HepG2 (cell line): ENCODE data around the gene ASGR1. TPM values are rescaled to one million over a fixed set of nuclear protein-coding genes. Genes with fewer than 3 reads are reported as not detected.

ENCODE experiments used
- ATF7 ChIP-seq, 2 experiments: fragments of 450-650 bp in 1 of 2; sonication (generic) in 1 of 2; formaldehyde crosslinking in 1 of 2; IDR thresholded peaks; 2 replicates each; pipeline versions ENCODE4 v1.4.0 to v1.6.1; 2016 to 2020; ENCODE audit warnings: antibody characterized with exemption in 1 of 2, mild to moderate bottlenecking in 1 of 2, missing genetic modification reagents in 1 of 2
- CCAR2 ChIP-seq: fragments of 200-400 bp; formaldehyde crosslinking; optimal IDR thresholded peaks from 2 replicates; pipeline ENCODE3; 2018; ENCODE audit warnings: low read depth, mild to moderate bottlenecking, low read length, moderate library complexity
- IKZF1 ChIP-seq: fragments of 450-650 bp; IDR thresholded peaks from 2 replicates; pipeline ENCODE4 v1.7.1; 2016
- KLF13 ChIP-seq: sonication (generic); formaldehyde crosslinking; IDR thresholded peaks from 2 replicates; pipeline ENCODE4 v1.4.0; 2020; ENCODE audit warnings: mild to moderate bottlenecking, missing genetic modification reagents
- PAWR ChIP-seq: sonication (generic); formaldehyde crosslinking; IDR thresholded peaks from 2 replicates; pipeline ENCODE4 v1.4.0; 2020; ENCODE audit warnings: missing genetic modification reagents, mild to moderate bottlenecking, borderline replicate concordance
- PTBP1 ChIP-seq: fragments of 200-400 bp; formaldehyde crosslinking; IDR thresholded peaks from 2 replicates; pipeline ENCODE4 v1.6.1; 2018; ENCODE audit warnings: low read length, low read depth; ENCODE audit not compliant: poor library complexity, severe bottlenecking
- SETDB1 ChIP-seq: sonication (generic); formaldehyde crosslinking; IDR thresholded peaks from 2 replicates; pipeline ENCODE4 v1.5.1; 2020; ENCODE audit warnings: missing genetic modification reagents, mild to moderate bottlenecking, borderline replicate concordance
- ZFP90 ChIP-seq: sonication (generic); formaldehyde crosslinking; IDR thresholded peaks from 2 replicates; pipeline ENCODE4 v1.8.0; 2022; ENCODE audit warnings: missing genetic modification reagents, mild to moderate bottlenecking, inconsistent platforms, borderline replicate concordance
- ZNF431 ChIP-seq: sonication (generic); formaldehyde crosslinking; IDR thresholded peaks from 2 replicates; pipeline ENCODE4 v1.9.0; 2022; ENCODE audit warnings: missing genetic modification reagents, low read depth, mild to moderate bottlenecking, borderline replicate concordance
- ZNF501 ChIP-seq: sonication (generic); formaldehyde crosslinking; IDR thresholded peaks from 2 replicates; pipeline ENCODE4 v1.5.1; 2020; ENCODE audit warnings: mild to moderate bottlenecking, moderate library complexity, missing genetic modification reagents
- ZNF570 ChIP-seq: sonication (generic); formaldehyde crosslinking; IDR thresholded peaks from 2 replicates; pipeline ENCODE4 v1.4.0; 2020; ENCODE audit warnings: mild to moderate bottlenecking, missing genetic modification reagents, borderline replicate concordance
- polyA plus RNA-seq, 8 experiments: library from polyadenylated mRNA; depleted of rRNA in 3 of 8; stranded (reverse) in 7 of 8; unstranded in 1 of 8; fragments of >200 nt; fragmentation: Illumina TruSeq in 4 of 8; extraction: Trizol in 4 of 8; gene quantifications; 2 replicates each; pipeline versions ENCODE4 v1.2.1 to v1.2.3, GENCODE V29; 2011 to 2016; ENCODE audit warnings: low read depth in 4 of 8, missing spikeins in 1 of 8, mixed read lengths in 1 of 8; ENCODE audit not compliant: insufficient read depth in 1 of 8
- total RNA-seq, 5 experiments: library from RNA; depleted of rRNA; stranded (reverse); fragments of >200 nt; fragmentation: Illumina TruSeq; extraction: Trizol; gene quantifications; 2 replicates each; pipeline ENCODE4 v1.2.3, GENCODE V29; 2016; ENCODE audit warnings: low read depth in 1 of 5
- TF ChIP-seq, protein P1 (sequence below): sonication (generic); formaldehyde crosslinking; conservative IDR thresholded peaks from 2 replicates; pipeline ENCODE4 v1.4.0; 2020; ENCODE audit warnings: mild to moderate bottlenecking, missing genetic modification reagents, moderate library complexity
- TF ChIP-seq, protein P2 (sequence below): sonication (generic); formaldehyde crosslinking; IDR thresholded peaks from 2 replicates; pipeline ENCODE4 v1.4.0; 2020; ENCODE audit warnings: missing genetic modification reagents
- TF ChIP-seq, protein P3 (sequence below): sonication (generic); formaldehyde crosslinking; IDR thresholded peaks from 2 replicates; pipeline ENCODE4 v1.5.1; 2020; ENCODE audit warnings: missing genetic modification reagents, mild to moderate bottlenecking, borderline replicate concordance
- TF ChIP-seq, protein P4 (sequence below): sonication (generic); formaldehyde crosslinking; IDR thresholded peaks from 2 replicates; pipeline ENCODE4 v1.5.0; 2020; ENCODE audit warnings: mild to moderate bottlenecking, missing genetic modification reagents
- TF ChIP-seq, protein P5 (sequence below), 2 experiments: IDR thresholded peaks; 2 replicates each; pipeline ENCODE4 v1.6.1; 2011 to 2012; ENCODE audit warnings: low read length in 2 of 2, borderline replicate concordance in 1 of 2, low read depth in 1 of 2, mild to moderate bottlenecking in 1 of 2, moderate library complexity in 1 of 2

ASGR1 gene
- total and polyA plus RNA-seq, 2 of the 13 experiments (the other 11 are each of a cell fraction or from before 2014, with no cell fraction given): 353 to 796 TPM

DNA sequence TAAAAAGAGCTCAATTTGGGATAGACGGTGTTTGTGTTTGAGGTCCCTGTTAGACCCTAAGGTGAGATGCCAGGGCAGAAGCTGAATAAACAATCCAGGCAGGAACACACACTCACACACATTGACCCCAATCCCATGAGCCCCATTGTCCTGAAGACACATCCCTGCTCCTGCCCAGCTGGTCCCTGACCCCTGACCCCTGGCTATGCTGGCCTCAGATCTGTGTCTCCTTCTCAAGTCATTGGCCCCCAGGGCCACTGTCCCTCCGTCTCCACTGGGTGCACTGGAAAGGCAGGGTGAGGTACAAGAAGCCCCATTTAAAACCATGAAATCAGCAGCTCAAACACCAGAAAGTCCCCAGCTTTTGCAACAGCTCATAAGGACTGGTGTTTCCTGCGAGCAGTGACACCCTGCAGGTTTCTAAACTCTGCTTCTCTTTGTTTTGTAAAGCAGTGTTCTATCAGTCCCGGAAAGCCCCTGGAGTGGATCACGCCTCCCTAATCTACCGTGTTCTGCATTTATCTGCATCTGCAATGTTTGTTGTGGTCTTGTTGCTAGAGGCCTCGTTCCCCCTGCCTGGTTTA lies 46.6 kb downstream of the ASGR1 start (continued):
- TF ChIP-seq, protein P1, sequence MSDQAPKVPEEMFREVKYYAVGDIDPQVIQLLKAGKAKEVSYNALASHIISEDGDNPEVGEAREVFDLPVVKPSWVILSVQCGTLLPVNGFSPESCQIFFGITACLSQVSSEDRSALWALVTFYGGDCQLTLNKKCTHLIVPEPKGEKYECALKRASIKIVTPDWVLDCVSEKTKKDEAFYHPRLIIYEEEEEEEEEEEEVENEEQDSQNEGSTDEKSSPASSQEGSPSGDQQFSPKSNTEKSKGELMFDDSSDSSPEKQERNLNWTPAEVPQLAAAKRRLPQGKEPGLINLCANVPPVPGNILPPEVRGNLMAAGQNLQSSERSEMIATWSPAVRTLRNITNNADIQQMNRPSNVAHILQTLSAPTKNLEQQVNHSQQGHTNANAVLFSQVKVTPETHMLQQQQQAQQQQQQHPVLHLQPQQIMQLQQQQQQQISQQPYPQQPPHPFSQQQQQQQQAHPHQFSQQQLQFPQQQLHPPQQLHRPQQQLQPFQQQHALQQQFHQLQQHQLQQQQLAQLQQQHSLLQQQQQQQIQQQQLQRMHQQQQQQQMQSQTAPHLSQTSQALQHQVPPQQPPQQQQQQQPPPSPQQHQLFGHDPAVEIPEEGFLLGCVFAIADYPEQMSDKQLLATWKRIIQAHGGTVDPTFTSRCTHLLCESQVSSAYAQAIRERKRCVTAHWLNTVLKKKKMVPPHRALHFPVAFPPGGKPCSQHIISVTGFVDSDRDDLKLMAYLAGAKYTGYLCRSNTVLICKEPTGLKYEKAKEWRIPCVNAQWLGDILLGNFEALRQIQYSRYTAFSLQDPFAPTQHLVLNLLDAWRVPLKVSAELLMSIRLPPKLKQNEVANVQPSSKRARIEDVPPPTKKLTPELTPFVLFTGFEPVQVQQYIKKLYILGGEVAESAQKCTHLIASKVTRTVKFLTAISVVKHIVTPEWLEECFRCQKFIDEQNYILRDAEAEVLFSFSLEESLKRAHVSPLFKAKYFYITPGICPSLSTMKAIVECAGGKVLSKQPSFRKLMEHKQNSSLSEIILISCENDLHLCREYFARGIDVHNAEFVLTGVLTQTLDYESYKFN: peak; percentile 66
- TF ChIP-seq, protein P2, sequence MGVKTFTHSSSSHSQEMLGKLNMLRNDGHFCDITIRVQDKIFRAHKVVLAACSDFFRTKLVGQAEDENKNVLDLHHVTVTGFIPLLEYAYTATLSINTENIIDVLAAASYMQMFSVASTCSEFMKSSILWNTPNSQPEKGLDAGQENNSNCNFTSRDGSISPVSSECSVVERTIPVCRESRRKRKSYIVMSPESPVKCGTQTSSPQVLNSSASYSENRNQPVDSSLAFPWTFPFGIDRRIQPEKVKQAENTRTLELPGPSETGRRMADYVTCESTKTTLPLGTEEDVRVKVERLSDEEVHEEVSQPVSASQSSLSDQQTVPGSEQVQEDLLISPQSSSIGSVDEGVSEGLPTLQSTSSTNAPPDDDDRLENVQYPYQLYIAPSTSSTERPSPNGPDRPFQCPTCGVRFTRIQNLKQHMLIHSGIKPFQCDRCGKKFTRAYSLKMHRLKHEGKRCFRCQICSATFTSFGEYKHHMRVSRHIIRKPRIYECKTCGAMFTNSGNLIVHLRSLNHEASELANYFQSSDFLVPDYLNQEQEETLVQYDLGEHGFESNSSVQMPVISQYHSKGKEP (CRISPR knock-in tag): no peak
- TF ChIP-seq ZNF431 (CRISPR knock-in tag) (no peak), KLF13 (no peak), PTBP1 (no peak), SETDB1 (CRISPR knock-in tag) (no peak), ZNF501 (no peak), ATF7 (IDR thresholded peaks at IDR 0.05) (no peak), ATF7 (CRISPR knock-in tag; IDR thresholded peaks at IDR 0.05) (no peak), ZFP90 (CRISPR knock-in tag) (no peak), CCAR2 (no peak), ZNF570 (CRISPR knock-in tag) (no peak), IKZF1 (no peak), PAWR (no peak)
- TF ChIP-seq, protein P3, sequence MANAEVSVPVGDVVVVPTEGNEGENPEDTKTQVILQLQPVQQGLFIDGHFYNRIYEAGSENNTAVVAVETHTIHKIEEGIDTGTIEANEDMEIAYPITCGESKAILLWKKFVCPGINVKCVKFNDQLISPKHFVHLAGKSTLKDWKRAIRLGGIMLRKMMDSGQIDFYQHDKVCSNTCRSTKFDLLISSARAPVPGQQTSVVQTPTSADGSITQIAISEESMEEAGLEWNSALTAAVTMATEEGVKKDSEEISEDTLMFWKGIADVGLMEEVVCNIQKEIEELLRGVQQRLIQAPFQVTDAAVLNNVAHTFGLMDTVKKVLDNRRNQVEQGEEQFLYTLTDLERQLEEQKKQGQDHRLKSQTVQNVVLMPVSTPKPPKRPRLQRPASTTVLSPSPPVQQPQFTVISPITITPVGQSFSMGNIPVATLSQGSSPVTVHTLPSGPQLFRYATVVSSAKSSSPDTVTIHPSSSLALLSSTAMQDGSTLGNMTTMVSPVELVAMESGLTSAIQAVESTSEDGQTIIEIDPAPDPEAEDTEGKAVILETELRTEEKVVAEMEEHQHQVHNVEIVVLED (CRISPR knock-in tag): no peak
- TF ChIP-seq, protein P4, sequence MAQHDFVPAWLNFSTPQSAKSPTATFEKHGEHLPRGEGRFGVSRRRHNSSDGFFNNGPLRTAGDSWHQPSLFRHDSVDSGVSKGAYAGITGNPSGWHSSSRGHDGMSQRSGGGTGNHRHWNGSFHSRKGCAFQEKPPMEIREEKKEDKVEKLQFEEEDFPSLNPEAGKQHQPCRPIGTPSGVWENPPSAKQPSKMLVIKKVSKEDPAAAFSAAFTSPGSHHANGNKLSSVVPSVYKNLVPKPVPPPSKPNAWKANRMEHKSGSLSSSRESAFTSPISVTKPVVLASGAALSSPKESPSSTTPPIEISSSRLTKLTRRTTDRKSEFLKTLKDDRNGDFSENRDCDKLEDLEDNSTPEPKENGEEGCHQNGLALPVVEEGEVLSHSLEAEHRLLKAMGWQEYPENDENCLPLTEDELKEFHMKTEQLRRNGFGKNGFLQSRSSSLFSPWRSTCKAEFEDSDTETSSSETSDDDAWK (CRISPR knock-in tag): no peak
- TF ChIP-seq, protein P5, sequence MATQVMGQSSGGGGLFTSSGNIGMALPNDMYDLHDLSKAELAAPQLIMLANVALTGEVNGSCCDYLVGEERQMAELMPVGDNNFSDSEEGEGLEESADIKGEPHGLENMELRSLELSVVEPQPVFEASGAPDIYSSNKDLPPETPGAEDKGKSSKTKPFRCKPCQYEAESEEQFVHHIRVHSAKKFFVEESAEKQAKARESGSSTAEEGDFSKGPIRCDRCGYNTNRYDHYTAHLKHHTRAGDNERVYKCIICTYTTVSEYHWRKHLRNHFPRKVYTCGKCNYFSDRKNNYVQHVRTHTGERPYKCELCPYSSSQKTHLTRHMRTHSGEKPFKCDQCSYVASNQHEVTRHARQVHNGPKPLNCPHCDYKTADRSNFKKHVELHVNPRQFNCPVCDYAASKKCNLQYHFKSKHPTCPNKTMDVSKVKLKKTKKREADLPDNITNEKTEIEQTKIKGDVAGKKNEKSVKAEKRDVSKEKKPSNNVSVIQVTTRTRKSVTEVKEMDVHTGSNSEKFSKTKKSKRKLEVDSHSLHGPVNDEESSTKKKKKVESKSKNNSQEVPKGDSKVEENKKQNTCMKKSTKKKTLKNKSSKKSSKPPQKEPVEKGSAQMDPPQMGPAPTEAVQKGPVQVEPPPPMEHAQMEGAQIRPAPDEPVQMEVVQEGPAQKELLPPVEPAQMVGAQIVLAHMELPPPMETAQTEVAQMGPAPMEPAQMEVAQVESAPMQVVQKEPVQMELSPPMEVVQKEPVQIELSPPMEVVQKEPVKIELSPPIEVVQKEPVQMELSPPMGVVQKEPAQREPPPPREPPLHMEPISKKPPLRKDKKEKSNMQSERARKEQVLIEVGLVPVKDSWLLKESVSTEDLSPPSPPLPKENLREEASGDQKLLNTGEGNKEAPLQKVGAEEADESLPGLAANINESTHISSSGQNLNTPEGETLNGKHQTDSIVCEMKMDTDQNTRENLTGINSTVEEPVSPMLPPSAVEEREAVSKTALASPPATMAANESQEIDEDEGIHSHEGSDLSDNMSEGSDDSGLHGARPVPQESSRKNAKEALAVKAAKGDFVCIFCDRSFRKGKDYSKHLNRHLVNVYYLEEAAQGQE (IDR thresholded peaks at IDR 0.05; ENCODE audit: borderline replicate concordance in 1 of 2, low read depth in 1 of 2, low read length in 2 of 2): no peak
